GM18867 (cell line): ENCODE results near the gene MYO15B.

Source experiments
- ATAC-seq: cut with Tn5 transposase; IDR thresholded peaks from one replicate; pipeline ENCODE4 v1.9.1; 2021; ENCODE audit warnings: mild to moderate bottlenecking, moderate library complexity; ENCODE audit not compliant: unreplicated experiment

The MYO15B gene

GRCh38 chr17:75587675-75588595, at the start of gene MYO15B:
TSS of gene MYO15B (plus strand) at chr17:75587800. CDS start at chr17:75588058, 258 bp downstream.
- ATAC-seq, result no peak

GRCh38 chr17:75539967-75540729, 47.5 kb upstream of the MYO15B start:
- ATAC-seq, result no peak

- no peak for ATAC-seq
Measured at GRCh38 chr17:75540923-75541503, 46.6 kb upstream of the MYO15B start.

GRCh38 chr17:75542229-75542628, 45.4 kb upstream of the MYO15B start:
- no peak for ATAC-seq

GRCh38 chr17:75542728-75543336, 44.8 kb upstream of the MYO15B start:
- no peak for ATAC-seq

GRCh38 chr17:75544250-75544649, 43.4 kb upstream of the MYO15B start:
- ATAC-seq, result no peak

GRCh38 chr17:75546181-75546580, 41.4 kb upstream of the MYO15B start:
- no peak for ATAC-seq

GRCh38 chr17:75547091-75547490, 40.5 kb upstream of the MYO15B start:
- no peak for ATAC-seq

- no peak for ATAC-seq
Measured at GRCh38 chr17:75548813-75549212, 38.8 kb upstream of the MYO15B start.

- ATAC-seq, result no peak
Measured at GRCh38 chr17:75549246-75550138, 38.1 kb upstream of the MYO15B start.

- no peak for ATAC-seq
Measured at GRCh38 chr17:75550139-75550465, 37.5 kb upstream of the MYO15B start.

- ATAC-seq, result no peak
Measured at GRCh38 chr17:75551266-75551665, 36.3 kb upstream of the MYO15B start.

- ATAC-seq, result no peak
Measured at GRCh38 chr17:75552425-75553294, 34.9 kb upstream of the MYO15B start.

- no peak for ATAC-seq
Measured at GRCh38 chr17:75553295-75554110, 34.1 kb upstream of the MYO15B start.

GRCh38 chr17:75555679-75556153, 31.9 kb upstream of the MYO15B start:
- no peak for ATAC-seq

GRCh38 chr17:75557075-75557851, 30.3 kb upstream of the MYO15B start:
- ATAC-seq, result no peak

- ATAC-seq, result no peak
Measured at GRCh38 chr17:75557852-75558665, 29.5 kb upstream of the MYO15B start.
